Mammary epithelial cell (primary cell): Measurements from ENCODE around the gene CYLD.

Experiments used
- CTCF ChIP-seq, 2 donors: IDR thresholded peaks in 1 of 2; conservative IDR thresholded peaks in 1 of 2; 2 replicates each; pipeline ENCODE4 v1.5.1; 2011 to 2012; ENCODE audit warnings: inconsistent platforms in 2 of 2, low read length in 2 of 2, mild to moderate bottlenecking in 2 of 2, control low read depth in 1 of 2, low read depth in 1 of 2; ENCODE audit not compliant: insufficient read depth in 1 of 2; ENCODE audit errors: extremely low read depth in 1 of 2
- EZH2 ChIP-seq: IDR thresholded peaks from 2 replicates; pipeline ENCODE4 v1.6.1; 2012; ENCODE audit warnings: low read length, inconsistent platforms, borderline replicate concordance

- TF ChIP-seq CTCF (conservative IDR thresholded peaks at IDR 0.05 in 1 of 2, IDR thresholded peaks at IDR 0.05 in 1 of 2; ENCODE audit: extremely low read depth in 1 of 2, insufficient read depth in 1 of 2, low read depth in 1 of 2, low read length in 2 of 2) (no peak), EZH2 (no peak)
Observed at GRCh38 chr16:50767197-50767596, 25.3 kb downstream of the CYLD start.
